Stimulated activated naive CD4-positive, alpha-beta T cell treated with Interleukin-2 at 50 U/mL for 16 hours (primary cell): Measurements from ENCODE around the gene ATXN8OS.
"Not testable (repeated sequence)": the region's sequence is repeated elsewhere in the genome, so short reads cannot be mapped to it uniquely, and the experiment has no call there.

Experiments used
- DNase-seq: peaks from one replicate; lab custom pipeline; 2025; lab: John Stamatoyannopoulos, UW

Gene ATXN8OS

DNA sequence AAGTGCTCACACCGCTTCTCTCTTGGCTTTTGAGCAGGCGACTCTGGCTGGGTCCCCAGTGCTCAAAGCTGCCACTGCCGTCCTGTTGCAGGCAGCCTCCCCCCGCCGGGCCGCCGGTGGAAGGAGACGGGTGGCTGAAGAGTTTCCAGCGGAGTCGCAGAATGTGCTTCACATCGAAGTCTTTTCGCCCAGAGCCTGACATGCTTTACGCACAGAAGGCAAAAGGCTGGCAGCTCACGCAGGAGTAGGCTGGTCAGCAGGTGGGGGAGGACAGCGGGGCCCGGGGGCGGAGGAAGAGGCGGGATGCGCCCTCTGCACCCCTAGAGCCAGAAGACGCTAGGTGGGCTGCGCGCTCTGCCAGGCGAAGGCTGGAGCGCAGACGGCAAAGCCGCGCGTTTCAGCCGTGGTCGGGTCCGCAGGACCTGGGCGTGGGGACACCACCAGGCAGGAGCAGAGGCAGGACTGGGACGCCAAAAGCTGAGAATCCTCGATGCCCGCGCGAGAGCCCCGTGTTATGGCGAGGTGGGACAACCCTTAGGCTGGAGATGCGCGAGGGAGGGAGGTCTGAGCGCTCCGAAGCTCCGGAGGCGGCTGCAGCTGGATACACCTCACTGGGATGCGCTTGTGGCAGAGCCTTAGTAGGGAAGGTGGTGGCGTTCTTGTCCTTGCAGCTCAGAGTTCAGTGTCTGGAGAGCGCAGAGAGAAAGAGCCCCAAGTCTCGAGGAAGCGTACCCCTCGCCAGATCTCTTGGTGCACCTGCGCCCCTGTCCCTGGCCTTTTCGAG, at the start of gene ATXN8OS:
Gene ATXN8OS (plus strand): TSS at position 329 of the 784 bp plus-strand sequence.
- no peak for DNase-seq

DNA sequence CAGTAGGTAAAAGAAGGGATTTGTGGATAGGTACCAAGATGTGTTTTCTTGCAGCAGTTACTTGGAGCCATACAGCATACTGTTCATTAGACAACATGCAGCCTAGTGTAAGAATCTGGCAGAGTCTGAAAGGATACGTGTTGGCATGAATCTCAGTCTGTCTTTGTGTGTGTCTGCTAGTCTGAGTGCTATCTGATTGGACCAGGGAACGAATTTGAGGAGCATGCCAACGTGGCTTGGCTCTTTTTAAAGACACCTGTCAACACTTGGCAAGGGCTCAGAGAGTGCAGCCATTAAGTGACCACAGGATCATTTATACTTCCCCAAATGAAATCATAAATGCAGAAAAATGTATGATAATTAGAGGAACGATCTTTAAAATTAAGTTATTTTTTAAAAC, 27.6 kb upstream of the ATXN8OS start:
- no peak for DNase-seq

GRCh38 chr13:70087247-70087646, 20.4 kb upstream of the ATXN8OS start:
- no peak for DNase-seq

DNA sequence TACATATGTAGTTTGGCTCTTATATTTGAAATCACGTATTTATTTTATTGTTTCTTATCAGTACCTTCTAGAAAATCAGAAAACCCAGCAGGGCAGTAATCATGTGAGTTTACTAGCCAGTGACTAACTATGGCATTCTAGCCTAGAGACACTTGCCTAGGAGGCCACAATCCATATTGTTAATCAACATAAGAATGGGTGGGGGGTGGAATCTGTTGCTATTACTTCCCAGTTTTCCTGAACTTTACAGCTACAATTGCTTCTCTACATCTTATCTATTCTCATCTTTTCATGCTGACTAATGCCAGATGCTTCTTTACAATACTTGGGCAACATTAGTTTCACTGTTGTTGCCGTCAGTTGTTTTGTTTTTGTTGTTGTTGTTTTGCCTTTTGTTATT, 18.7 kb upstream of the ATXN8OS start:
- DNase-seq = no peak

DNA sequence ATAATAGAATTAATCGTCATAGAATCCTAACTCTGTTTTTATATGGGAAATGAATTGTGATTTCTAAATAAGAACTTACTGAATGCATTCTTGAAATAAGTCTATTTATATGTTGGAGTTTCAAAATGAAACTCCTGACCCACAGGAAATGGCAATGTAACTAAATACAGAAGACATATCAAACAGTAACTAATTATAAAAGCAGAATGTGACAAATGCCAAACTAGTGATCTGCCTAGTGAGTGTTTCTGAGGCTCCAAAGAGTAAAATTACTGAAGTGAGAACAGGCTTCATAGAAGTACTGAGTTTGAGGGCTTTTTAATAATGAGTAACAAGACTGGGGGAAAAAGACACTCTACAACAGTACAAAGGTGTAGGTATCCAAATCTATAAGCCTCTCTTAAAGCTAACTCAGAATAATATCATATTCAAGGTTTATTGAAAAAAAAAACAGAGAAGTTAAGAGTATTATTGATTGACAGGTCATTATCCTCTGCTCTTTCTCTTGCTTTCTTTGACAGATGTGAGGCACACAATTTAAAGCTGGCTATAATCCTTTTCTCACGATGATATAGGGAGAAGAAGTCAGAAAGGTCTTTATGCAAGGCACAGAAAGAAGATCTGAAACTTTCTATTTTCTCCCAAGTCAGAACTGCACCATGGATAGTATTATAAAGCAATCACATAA, 17.4 kb upstream of the ATXN8OS start:
- DNase-seq = no peak

GRCh38 chr13:70098669-70099068, 9.0 kb upstream of the ATXN8OS start:
- DNase-seq = no peak

GRCh38 chr13:70104481-70104880, 3.1 kb upstream of the ATXN8OS start:
- no peak for DNase-seq

- DNase-seq = no peak
These were observed 515 bp upstream of the ATXN8OS start for GRCh38 chr13:70107125-70107497.

- no peak for DNase-seq
These were observed 905 bp downstream of the ATXN8OS start, which contains the start of gene KLHL1 for GRCh38 chr13:70108356-70109105. TSS of gene KLHL1 (minus strand) at chr13:70108452. CDS start at chr13:70107699, 753 bp downstream.

GRCh38 chr13:70117338-70117905, 9.8 kb downstream of the ATXN8OS start:
- DNase-seq = no peak

DNA sequence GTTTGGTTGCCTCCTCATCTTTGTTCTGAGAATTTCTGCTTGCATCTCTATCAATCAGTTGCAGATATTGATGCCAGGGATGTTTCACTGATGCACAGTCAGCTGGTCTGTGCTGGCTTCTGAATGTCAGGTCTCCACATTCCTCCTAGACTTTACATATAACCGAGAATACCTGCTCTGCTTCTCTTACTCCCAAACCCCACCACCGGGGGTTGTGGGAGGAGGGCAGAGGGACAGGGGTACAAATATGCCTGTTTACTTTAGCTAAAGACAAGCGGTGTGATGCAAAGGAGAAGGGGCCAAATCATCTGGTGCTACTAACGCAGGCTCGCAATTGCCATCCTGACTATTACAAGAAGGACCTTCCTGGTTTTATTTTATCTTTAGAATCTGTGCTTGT, 18.1 kb downstream of the ATXN8OS start:
- DNase-seq = no peak

DNA sequence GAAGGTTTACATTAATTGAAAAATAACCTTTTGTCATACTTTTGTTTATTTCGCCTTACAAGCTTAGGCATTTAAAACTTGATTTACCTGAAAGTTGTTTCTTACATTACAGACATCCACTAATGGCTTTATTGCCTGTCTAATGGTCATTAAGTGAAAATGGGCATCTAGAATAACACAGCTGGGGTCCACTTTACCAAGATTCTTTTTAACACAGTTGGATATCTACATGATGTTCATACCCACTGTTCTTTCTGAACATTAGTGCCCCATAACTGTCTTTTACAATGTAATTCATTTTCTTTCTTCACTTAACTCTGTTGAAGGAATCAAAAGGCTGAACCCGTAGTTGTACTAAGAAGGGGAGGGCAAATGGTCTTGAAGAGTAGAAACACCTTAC, 20.5 kb downstream of the ATXN8OS start:
- no peak for DNase-seq

DNA sequence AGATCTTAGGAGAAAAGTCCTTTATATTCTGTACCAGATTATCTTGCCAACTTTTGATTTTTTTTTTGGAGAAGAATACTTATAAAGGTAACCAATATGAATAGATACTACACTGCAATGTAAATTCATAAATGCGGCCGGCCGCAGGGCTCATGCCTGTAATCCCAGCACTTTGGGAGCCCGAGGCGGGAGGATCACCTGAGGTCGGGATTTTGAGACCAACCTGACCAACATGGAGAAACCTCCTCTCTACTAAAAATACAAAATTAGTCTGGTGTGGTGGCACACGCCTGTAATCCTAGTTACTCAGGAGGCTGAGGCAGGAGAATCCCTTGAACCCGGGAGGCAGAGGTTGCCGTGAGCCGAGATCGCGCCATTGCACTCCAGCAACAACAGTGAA, 35.0 kb downstream of the ATXN8OS start:
- not testable (repeated sequence) for DNase-seq

DNA sequence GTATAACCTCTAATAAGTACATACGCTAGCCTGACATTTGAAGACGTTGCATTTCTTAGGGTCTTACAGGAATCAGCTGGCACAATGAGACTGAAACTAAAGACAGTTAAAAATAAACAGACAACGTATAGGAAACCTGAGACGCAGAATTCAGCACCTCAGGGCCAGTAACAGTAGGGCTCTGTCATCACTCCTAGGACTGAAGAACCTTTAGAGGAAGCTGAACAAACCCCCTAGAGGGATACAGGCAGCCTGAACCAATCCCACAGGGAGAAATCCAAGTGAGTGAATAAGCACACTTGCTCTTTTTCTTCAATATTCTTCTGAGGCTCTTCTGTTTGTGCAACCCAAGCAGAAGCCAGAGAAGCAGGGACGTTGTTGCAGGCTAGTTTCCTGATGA, 54.5 kb downstream of the ATXN8OS start:
- DNase-seq = no peak

- DNase-seq = no peak
These were observed 63.1 kb downstream of the ATXN8OS start for GRCh38 chr13:70170689-70171088.

DNA sequence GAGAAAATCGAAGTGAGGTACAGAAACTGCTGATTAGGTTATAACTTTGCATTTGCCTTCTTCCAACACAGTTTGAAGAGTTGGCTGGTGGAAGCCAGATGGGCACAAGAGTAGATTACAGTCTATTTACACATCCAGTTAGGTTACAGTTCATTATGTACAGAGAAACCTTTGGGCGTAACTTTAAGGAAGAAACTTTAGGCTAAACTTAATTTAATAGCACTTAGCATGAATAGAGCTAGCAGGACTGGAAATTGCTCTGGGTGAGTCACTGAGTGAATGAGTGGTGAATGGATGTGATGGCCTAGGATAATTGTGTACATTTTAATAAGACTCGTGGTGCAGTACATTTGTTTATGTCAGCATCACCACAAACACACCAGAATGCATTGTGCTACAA, 63.5 kb downstream of the ATXN8OS start:
- no peak for DNase-seq

DNA sequence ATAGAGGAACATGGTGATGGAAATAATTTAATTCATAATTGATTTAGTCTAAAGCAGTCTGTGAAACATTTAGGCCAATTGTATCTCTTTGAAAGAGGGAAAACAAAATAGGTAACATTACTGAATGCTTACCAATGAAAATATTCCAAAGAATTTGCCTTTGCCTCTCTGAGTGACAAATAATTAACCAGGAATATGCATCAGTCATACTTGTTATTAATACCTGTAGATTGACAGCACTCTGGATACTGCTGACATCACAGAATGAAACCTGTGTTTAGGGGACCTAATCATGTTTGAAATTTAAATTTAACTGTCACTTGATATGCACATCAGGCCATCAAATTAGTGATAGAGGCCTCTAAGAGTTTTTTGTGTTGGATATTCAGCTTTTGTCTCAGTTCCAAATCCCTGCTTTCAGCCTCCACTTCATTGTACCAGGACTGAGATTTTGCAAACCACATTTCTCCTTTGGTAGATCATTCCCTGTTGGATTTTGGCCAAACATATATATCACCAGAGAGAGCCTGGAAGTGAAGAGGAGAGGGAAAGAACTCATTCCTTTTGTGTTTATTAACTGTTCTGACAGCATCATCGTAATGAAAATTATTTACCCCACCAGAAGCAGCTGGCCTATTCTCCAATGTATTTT, 65.4 kb downstream of the ATXN8OS start:
- no peak for DNase-seq

DNA sequence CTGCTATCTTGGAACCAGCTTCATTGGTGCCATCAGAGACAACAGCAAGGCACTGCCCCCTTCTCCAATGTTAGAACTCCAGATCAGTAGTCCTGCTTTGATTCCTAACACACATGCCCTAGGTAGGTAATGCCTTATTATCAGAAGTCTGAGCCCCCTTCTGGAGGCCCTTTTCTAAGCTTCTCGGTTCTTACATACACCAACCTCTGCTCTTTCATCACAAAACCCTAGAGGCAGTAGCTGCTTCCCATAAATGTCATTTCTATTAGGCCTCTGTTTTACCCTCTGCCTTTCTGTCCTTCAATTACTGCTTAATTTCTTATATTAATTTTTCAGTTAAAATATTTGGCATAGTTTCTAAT, 66.0 kb downstream of the ATXN8OS start:
- DNase-seq = no peak

- no peak for DNase-seq
These were observed 70.7 kb downstream of the ATXN8OS start for GRCh38 chr13:70178346-70178745.
